Stimulated activated naive CD8-positive, alpha-beta T cell treated with anti-CD3 and anti-CD28 coated beads, Interleukin-15, Interleukin-2, amounts not matched to agents 100 U/mL and 50 U/mL, for 24 hours (primary cell): Measurements from ENCODE around the gene DISP3.

Experiments
- ATAC-seq: fragments of 150-1000 bp; cut with Tn5 transposase; one replicate; pipeline ENCODE4 v1.10.0; 2021
- DNase-seq: peaks from one replicate; pipeline ENCODE4 v3.0.0; 2021

DISP3 gene

DNA sequence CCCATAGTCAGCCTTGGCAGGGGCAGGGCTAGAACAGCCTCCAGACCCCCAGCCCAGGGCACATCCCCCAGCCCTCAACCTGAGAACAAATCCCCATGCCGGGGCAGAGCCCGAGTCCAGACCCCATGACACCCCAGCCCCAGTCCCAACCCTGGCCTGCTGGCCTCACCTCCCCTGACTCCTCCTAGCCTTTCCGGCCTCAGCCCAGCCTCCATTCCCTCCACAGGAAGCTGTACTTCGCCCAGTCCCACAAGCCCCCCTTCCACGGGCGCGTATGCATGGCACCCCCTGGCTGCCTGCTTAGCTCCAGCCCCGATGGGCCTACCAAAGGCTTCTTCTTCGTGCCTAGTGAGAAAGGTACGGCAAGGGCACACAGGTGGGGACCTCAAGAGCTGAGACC, 50.4 kb downstream of the DISP3 start:
- ATAC-seq (no peak), DNase-seq (no peak)

DNA sequence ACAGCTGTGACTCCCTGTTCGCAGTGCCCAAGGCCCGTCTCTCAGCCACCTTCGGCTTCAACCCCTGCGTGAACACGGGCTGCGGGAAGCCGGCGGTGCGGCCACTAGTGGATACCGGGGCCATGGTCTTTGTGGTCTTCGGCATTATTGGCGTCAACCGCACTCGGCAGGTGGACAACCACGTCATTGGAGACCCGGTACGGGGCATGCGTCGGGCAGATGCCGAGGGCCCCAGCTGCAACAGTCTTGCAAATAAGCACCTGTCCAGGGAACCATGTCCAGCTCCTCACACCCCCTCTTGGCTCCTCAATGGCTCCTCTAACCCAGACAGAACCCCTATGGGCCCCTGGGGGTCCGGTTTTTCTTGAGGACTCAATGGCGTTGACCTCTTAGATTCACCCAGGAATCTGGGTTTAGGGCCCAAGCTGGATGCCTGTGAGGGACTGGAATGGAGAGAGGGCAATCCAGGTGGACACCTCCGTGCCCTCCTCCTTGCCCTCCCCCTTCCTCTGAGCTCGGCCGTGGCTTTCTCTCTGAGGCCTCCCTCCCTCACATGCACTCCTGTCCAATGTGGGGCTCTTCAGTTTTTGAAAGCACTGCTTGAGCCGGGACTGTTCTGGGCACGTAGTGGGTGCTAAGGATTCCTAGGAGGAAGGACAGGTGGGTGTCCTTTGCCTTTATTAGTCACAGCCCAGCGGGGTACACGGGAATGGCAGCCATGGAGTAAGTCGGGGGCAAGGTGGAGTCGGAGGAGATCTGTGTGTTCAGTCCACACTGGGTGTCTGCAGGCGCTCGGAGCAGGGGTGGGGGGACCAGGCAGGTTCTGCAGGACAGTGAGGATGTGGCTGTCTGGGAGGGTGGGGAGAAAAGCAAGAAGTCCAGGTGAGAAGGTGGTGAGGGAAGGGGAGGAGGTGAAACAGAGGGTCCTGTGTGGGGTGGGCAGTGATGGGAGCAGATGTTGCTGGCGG, 51.1 kb downstream of the DISP3 start:
- ATAC-seq (no peak), DNase-seq (no peak)

- no peak for DNase-seq
- ATAC-seq: no peak
These were observed 51.9 kb downstream of the DISP3 start for GRCh38 chr1:11530731-11531311.

- ATAC-seq (no peak), DNase-seq (no peak)
These were observed 52.4 kb downstream of the DISP3 start for GRCh38 chr1:11531314-11531870.

- no peak for ATAC-seq
- no peak for DNase-seq
These were observed 53.0 kb downstream of the DISP3 start for GRCh38 chr1:11531943-11532342.

DNA sequence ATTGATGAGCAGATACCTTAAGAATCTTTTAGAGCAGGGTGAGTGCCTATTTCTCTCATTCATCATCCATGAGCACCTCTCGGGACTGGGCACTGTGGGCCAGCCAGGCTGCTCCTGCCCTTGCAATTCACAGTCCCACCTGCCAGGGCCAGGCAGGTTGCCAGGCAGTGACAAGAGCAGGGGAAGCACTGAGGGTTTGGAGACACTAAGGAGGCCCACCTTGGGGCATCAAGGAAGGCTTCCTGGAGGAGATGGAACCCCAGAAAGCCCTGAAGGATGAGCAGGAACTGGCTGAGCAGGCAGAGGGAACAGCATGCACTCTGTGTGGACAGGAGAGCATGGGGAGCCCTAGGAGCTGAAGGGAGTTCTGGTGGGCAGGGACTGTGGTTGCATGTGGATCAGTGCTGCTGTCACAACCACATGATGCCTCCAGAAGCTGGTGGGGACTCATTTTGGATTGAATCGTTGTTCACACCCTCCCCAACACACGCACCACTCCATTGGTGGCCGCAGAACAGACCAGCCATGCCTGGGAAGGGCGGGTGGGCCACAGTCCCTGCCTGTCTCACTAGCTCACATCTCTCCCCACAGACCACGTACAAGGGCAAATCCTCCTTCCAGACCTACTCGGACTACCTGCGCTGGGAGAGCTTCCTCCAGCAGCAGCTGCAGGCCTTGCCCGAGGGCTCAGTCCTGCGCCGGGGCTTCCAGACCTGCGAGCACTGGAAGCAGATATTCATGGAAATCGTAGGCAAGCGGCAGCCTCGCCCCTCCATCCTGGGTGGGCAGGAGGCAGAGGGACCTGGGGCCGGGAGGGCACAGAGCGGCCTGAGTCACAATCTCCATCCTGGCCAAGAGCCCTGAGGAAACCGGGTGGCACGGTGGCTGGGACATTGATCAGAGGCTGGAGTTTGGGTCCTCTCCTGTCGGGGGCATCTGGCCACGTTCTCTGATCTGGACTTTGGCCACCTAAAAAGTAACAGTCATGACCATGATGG, 55.1 kb downstream of the DISP3 start:
- DNase-seq (no peak), ATAC-seq (no peak)

DNA sequence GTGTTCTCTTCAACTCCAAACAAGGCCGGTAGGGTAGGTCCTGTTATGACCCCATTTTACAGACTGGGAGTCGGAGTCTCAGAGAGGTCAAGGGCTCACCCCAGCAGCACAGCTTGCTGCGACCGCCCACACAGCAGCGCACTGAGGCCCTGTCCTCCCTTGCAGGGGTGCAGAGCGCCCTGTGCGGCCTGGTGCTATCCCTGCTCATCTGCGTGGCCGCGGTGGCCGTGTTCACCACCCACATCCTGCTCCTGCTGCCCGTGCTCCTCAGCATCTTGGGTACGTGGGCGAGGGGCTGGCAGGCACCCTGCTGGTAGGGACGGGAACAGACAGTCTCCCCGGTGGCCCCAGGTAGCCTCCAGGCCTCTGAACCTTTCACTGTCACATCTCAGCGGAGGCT, 55.9 kb downstream of the DISP3 start:
- no peak for DNase-seq
- no peak for ATAC-seq

DNA sequence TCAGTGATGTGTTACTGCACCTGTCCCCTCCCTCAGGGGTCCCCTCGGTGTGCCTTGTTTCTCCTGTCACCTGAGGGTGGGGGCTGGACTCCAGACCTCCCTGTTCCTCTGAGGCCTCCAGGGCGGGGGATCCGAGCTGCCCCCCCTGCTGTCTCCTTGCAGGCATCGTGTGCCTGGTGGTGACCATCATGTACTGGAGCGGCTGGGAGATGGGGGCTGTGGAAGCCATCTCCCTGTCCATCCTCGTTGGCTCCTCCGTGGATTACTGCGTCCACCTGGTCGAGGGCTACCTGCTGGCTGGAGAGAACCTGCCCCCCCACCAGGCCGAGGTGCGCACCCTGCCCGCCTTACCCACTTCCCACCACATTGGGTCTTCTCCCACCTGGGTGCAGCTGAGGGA, 56.4 kb downstream of the DISP3 start:
- no peak for DNase-seq

GRCh38 chr1:11535761-11536572, 57.0 kb downstream of the DISP3 start:
- DNase-seq (no peak), ATAC-seq (no peak)

More for the DNA sequence above, 56.4 kb downstream of the DISP3 start:
- ATAC-seq: no peak

- no peak for ATAC-seq
- no peak for DNase-seq
These were observed 57.8 kb downstream of the DISP3 start for GRCh38 chr1:11536573-11537379.

DNA sequence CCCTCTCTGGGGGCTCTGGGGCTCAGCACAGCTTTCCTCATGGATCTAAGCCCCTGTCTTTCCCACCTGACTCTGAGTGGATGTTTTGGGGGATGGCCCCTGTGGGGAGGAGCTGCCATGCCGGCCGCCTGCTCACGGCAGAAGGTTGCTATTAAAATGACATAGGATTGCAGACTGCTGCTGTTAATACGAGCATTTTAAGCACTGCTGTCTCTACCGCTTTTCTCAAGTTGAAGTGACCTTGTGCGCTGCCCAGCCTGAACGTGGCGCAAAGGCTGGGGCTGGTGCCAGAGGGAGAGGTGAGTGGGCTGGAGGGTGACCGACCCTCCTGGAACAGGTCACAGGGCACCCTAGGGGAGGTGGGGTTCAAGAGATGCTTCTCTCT, 58.4 kb downstream of the DISP3 start:
- ATAC-seq (no peak), DNase-seq (no peak)

DNA sequence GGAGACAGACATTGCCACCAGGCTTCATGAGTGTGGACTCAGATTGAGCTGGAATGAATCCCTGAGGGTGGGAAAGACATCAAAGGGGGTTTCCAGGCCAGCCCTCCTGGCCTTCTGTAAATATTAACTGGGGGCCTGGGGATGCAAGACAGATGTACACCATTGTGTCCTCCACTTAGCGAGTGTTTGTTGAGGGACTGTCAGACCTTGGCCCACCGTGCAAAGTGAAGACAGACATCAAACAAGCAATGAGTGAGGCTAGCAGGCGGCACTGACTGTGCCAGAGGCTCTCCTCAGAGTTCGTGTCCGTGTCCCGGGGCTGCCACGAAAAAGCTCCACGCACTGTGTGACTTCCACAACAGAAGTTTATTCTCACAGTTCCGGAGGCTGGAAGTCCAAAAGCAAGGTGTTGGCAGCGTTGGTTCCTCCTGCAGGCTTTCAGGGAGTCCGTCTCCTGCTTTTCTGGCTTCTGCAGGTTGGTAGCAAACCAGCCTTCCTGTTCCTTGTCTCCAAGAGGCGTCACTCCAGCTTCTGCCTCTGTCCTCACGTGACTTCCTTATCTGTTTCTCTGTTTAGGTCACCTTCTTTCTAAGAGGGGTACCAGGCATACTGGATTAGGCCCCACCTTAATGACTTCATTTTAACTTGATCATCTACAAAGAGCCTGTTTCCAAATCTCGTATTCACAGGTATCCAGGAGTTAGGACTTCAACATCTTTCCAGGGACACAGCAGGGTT, 59.1 kb downstream of the DISP3 start:
- no peak for DNase-seq
- ATAC-seq: no peak

GRCh38 chr1:11538886-11539285, 59.9 kb downstream of the DISP3 start:
- ATAC-seq: no peak
- no peak for DNase-seq

GRCh38 chr1:11539850-11540772, 61.2 kb downstream of the DISP3 start:
- ATAC-seq (no peak), DNase-seq (no peak)

DNA sequence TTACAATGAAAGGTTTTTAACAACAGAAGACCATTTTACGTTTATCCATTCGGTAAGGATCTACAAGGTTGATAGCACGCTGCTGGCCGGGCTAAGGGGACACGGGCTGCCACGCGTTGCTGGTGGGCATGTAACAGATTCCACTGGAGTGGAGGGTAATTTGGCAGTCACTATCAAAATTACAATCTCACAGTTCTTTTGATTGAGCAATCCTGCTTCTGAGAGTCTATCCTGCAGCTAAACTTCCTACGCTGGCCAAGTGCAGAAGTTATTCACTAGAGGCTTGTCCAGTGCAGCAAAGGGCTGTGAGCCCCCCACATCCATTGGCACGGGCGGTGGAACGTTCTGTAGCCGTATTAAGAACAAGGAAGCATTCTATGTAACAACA, 61.8 kb downstream of the DISP3 start:
- ATAC-seq: no peak

GRCh38 chr1:11541236-11541635, 62.3 kb downstream of the DISP3 start:
- DNase-seq: no peak

More for the DNA sequence above, 61.8 kb downstream of the DISP3 start:
- no peak for DNase-seq

DNA sequence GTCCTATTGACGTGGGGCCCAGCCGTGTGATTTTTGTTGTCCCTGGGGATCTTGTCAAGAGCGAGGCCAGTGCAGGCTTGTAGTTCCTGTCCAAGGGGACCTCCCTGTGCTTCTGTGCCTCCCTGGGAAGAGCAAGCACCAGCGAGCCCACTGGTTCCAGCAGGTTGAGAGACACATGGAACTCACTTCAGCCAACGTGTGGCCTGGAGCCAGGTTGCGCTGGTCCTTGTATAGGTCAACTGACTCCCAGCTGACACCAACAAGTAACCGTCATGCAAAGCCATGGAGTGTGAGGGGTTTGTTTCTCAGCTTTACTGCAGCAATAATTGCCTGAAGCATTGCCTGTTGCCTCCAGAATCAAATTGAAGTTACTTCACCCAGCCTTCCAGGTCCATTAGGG, 63.0 kb downstream of the DISP3 start:
- ATAC-seq (no peak), DNase-seq (no peak)

More at GRCh38 chr1:11541236-11541635, 62.3 kb downstream of the DISP3 start:
- ATAC-seq: no peak

DNA sequence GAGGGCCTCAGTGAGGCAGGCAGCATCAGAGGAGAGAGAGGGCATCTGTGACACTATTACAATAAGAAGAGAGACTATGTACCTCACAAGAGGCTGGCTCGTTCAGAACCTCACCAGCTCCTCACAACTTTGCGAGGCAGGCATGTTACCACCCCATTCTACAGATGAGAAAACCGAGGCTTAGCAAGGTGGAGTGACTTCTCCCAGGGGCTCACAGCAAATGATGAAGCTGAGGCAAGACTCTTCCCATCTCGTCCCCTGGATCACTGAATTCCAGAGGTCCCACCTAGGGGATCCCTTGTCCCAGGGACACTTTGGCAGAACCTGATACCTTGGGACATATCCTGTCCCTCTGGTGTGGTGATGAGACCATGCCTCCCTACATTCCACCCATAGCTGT, 64.4 kb downstream of the DISP3 start:
- DNase-seq (no peak), ATAC-seq (no peak)

GRCh38 chr1:11543796-11544195, 64.8 kb downstream of the DISP3 start:
- ATAC-seq (no peak), DNase-seq (no peak)
